Gastrocnemius medialis (tissue), 4 donors: ENCODE data around the gene SYCN. TPM values are rescaled to one million over a fixed set of nuclear protein-coding genes. Genes with fewer than 3 reads are reported as not detected.

Experiments
- ATAC-seq, 2 donors: fragments of 150-250 bp; one replicate each; pipeline ENCODE4 v1.9.1; 2016
- DNase-seq, 2 donors: peaks; one replicate each; pipeline ENCODE4 v3.0.0-alpha.2; 2019
- H3K27ac ChIP-seq, 4 donors: fragments of 200-600 bp; sonication (generic); 1 replicate in 1 of 4; 2 replicates in 3 of 4; pipeline ENCODE4 v1.5.1; 2016 to 2018; ENCODE audit warnings: mild to moderate bottlenecking in 2 of 4, moderate library complexity in 1 of 4
- H3K27me3 ChIP-seq, 3 donors: fragments of 200-600 bp; sonication (generic) in 2 of 3; 1 replicate in 1 of 3; 2 replicates in 2 of 3; pipeline versions ENCODE4 v1.5.1 to v1.6.0; 2016 to 2019; ENCODE audit warnings: mild to moderate bottlenecking in 1 of 3, moderate library complexity in 1 of 3
- H3K36me3 ChIP-seq, 2 donors: fragments of 200-600 bp; sonication (generic) in 1 of 2; one replicate each; pipeline ENCODE4 v1.5.1; 2017 to 2018
- H3K4me1 ChIP-seq, 2 donors: fragments of 200-600 bp; sonication (generic) in 1 of 2; one replicate each; pipeline ENCODE4 v1.5.1; 2016 to 2017; ENCODE audit warnings: mild to moderate bottlenecking in 2 of 2
- H3K4me3 ChIP-seq, 4 donors: fragments of 200-600 bp; sonication (generic) in 3 of 4; 1 replicate in 1 of 4; 2 replicates in 3 of 4; pipeline ENCODE4 v1.5.1; 2016 to 2019; ENCODE audit warnings: mild to moderate bottlenecking in 2 of 4
- H3K9me3 ChIP-seq, 3 donors: fragments of 200-600 bp; sonication (generic) in 2 of 3; 1 replicate in 1 of 3; 2 replicates in 2 of 3; pipeline ENCODE4 v1.5.1; 2016 to 2019
- POLR2A ChIP-seq, 2 donors: fragments of 450-650 bp; IDR thresholded peaks; one replicate each; pipeline ENCODE4 v1.6.1; 2017; ENCODE audit warnings: antibody characterized with exemption in 2 of 2, mild to moderate bottlenecking in 2 of 2, moderate library complexity in 2 of 2
- in situ Hi-C, 4 donors: fragments of 200-750 bp; cut with MboI; loops; one replicate each; pipeline versions ENCODE4 v1.15.0 to v1.8.0; 2017; ENCODE audit warnings: low sequenced_read_pairs in 4 of 4
- intact Hi-C: fragments of 100-400 bp; cut with DNase I; formaldehyde crosslinking; loops from one replicate; pipeline ENCODE4 v1.15.1; 2023; ENCODE audit warnings: low total_unique reads
- total RNA-seq, 4 donors: library from RNA; depleted of rRNA; stranded (reverse); fragments of >200 nt; gene quantifications; one replicate each; pipeline versions ENCODE4 v1.1.0 to v1.2.3, GENCODE V29; 2016
- TF ChIP-seq, protein P1 (sequence below), 5 experiments: fragments of 450-650 bp in 3 of 5; fragments of 200-600 bp in 2 of 5; sonication (generic) in 2 of 5; IDR thresholded peaks in 4 of 5; conservative IDR thresholded peaks in 1 of 5; 1 replicate in 4 of 5; 2 replicates in 1 of 5; pipeline ENCODE4 v1.5.1; 2016 to 2019; ENCODE audit warnings: antibody characterized with exemption in 5 of 5, mild to moderate bottlenecking in 3 of 5, moderate library complexity in 3 of 5

Gene SYCN
- total RNA-seq = not detected

- no peak for ATAC-seq
- Histone ChIP-seq H3K9me3 (no peaks in the 10 kb centered on the region), H3K4me1 (no peaks in the 10 kb centered on the region), H3K36me3 (no peaks in the 10 kb centered on the region), H3K27ac (no peak within 1 kb of the TSS), H3K4me3 (no peak within 1 kb of the TSS), H3K27me3 (peaks cover 47 to 56% (median 53%) of the 10 kb centered on the region in 3 donors)
- TF ChIP-seq POLR2A (IDR thresholded peaks at IDR 0.05) = no peak
- TF ChIP-seq, protein P1, sequence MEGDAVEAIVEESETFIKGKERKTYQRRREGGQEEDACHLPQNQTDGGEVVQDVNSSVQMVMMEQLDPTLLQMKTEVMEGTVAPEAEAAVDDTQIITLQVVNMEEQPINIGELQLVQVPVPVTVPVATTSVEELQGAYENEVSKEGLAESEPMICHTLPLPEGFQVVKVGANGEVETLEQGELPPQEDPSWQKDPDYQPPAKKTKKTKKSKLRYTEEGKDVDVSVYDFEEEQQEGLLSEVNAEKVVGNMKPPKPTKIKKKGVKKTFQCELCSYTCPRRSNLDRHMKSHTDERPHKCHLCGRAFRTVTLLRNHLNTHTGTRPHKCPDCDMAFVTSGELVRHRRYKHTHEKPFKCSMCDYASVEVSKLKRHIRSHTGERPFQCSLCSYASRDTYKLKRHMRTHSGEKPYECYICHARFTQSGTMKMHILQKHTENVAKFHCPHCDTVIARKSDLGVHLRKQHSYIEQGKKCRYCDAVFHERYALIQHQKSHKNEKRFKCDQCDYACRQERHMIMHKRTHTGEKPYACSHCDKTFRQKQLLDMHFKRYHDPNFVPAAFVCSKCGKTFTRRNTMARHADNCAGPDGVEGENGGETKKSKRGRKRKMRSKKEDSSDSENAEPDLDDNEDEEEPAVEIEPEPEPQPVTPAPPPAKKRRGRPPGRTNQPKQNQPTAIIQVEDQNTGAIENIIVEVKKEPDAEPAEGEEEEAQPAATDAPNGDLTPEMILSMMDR (IDR thresholded peaks at IDR 0.05 in 4 of 5, conservative IDR thresholded peaks at IDR 0.05 in 1 of 5) = no peak
- no peak for DNase-seq
- intact Hi-C loops (no loop called here), in situ Hi-C loops (no loop called here)
These were observed at the start of gene SYCN for GRCh38 chr19:39203372-39204341. Gene SYCN (minus strand): TSS chr19:39204263. CDS start chr19:39204254, 9 bp downstream.

GRCh38 chr19:39253374-39254149, 49.5 kb upstream of the SYCN start:
- ATAC-seq (no peak), DNase-seq (no peak)
- Histone ChIP-seq H3K27me3 (peaks cover 18 to 28% (median 20%) of the 10 kb centered on the region in 3 donors), H3K27ac (no peak overlapping the region), H3K36me3 (no peaks in the 10 kb centered on the region), H3K9me3 (no peaks in the 10 kb centered on the region), H3K4me3 (no peak overlapping the region), H3K4me1 (no peaks in the 10 kb centered on the region)
- TF ChIP-seq POLR2A (IDR thresholded peaks at IDR 0.05) = no peak
- TF ChIP-seq, protein P1 (IDR thresholded peaks at IDR 0.05 in 4 of 5, conservative IDR thresholded peaks at IDR 0.05 in 1 of 5) = no peak
- in situ Hi-C loops (no loop called here), intact Hi-C loops (no loop called here)

- in situ Hi-C loops = no loop called here
- ATAC-seq = no peak
- H3K27me3 ChIP-seq = peaks cover 28 to 34% (median 32%) of the 10 kb centered on the region in 3 donors
These were observed 48.4 kb upstream of the SYCN start for GRCh38 chr19:39252458-39252857.

DNA sequence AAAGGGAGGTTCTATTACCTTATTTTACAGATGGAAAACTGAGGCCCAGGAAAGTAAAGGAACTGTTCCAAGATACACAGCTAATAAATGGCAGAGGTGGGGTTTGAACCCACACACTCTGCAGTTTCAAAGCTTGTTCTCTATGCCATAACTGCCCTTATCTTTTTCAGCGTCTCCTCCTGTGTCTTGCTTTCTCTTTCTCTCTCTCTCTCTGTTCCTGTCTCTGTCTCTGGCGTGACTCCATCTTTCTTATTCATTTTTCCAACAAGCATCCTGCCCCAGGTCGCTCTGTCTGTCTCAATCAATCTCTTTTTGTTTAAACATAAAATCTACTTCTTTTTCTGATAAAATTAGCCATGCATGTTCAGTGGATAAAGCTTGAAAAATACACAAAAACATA, 47.8 kb upstream of the SYCN start:
- no peak overlapping the region for H3K27ac ChIP-seq
- H3K36me3 ChIP-seq = no peaks in the 10 kb centered on the region
- ATAC-seq (no peak), DNase-seq (no peak)
- TF ChIP-seq, protein P1 (IDR thresholded peaks at IDR 0.05 in 4 of 5, conservative IDR thresholded peaks at IDR 0.05 in 1 of 5) = no peak
- no peak for TF ChIP-seq POLR2A (IDR thresholded peaks at IDR 0.05)
- H3K9me3 ChIP-seq = no peaks in the 10 kb centered on the region
- no peaks in the 10 kb centered on the region for H3K4me1 ChIP-seq
- peaks cover 34 to 38% (median 34%) of the 10 kb centered on the region in 3 donors for H3K27me3 ChIP-seq
- in situ Hi-C loops (no loop called here), intact Hi-C loops (no loop called here)
- H3K4me3 ChIP-seq = no peak overlapping the region

More at GRCh38 chr19:39252458-39252857, 48.4 kb upstream of the SYCN start:
- no peak for DNase-seq
- H3K36me3 ChIP-seq = no peaks in the 10 kb centered on the region
- H3K4me1 ChIP-seq = no peaks in the 10 kb centered on the region
- no peaks in the 10 kb centered on the region for H3K9me3 ChIP-seq
- H3K27ac ChIP-seq = no peak overlapping the region
- TF ChIP-seq, protein P1 (IDR thresholded peaks at IDR 0.05 in 4 of 5, conservative IDR thresholded peaks at IDR 0.05 in 1 of 5) = no peak
- no peak for TF ChIP-seq POLR2A (IDR thresholded peaks at IDR 0.05)
- intact Hi-C loops = no loop called here
- no peak overlapping the region for H3K4me3 ChIP-seq
